ENCODE results near the gene CELSR1.

DNA sequence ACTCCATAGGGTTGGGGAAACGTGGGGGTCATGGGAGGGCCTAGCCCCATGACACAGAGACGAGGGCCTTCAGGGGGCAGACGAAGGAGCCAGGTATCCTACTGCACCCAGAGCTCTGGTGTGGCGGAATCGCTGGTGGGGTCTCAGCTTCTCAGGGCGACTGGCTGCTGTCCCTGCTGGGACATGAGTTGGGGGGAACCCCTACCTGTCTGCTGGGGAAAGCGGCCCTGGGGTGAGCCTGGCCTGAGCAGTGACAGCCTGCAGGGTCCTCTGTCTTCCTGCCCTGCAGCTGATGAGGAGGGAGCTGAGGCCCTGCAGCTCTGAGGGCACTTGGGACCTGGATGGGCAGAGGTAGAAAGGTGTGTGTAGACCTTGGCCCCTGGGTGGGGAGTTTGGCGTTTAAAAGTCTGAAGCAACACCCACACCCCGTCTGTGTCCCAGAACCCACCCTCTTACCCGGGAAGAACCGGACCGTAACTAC lies 49.2 kb upstream of the CELSR1 start:
- TF ChIP-seq CTCF (IDR thresholded peaks at IDR 0.05), result no peak
- TF ChIP-seq POLR2AphosphoS5 (IDR thresholded peaks at IDR 0.05; ENCODE audit: insufficient read depth in 1 of 2, low read depth in 1 of 2), result no peak

Data from vagina (tissue), 2 donors.